Measurements from ENCODE around the gene ADCY10.
A peak's percentile ranks its signal among the peaks of the same experiment; 100 is the strongest.

The ADCY10 gene

GRCh38 chr1:167776616-167777268 is 137.2 kb downstream of the ADCY10 start:
- no peak for DNase-seq

GRCh38 chr1:167776151-167776550 is 137.8 kb downstream of the ADCY10 start:
- no peak for DNase-seq

- DNase-seq: no peak
Measured at GRCh38 chr1:167775178-167775577, 138.8 kb downstream of the ADCY10 start.

GRCh38 chr1:167774710-167775109 is 139.2 kb downstream of the ADCY10 start:
- no peak for DNase-seq

- DNase-seq: no peak
Measured at GRCh38 chr1:167773516-167773915, 140.4 kb downstream of the ADCY10 start.

GRCh38 chr1:167772436-167772835 is 141.5 kb downstream of the ADCY10 start:
- DNase-seq: no peak

GRCh38 chr1:167770127-167770526 is 143.8 kb downstream of the ADCY10 start:
- no peak for DNase-seq

GRCh38 chr1:167767761-167768160 is 146.2 kb downstream of the ADCY10 start:
- no peak for DNase-seq

- no peak for DNase-seq
Measured at GRCh38 chr1:167766538-167766937, 147.4 kb downstream of the ADCY10 start.

GRCh38 chr1:167765496-167765895 is 148.4 kb downstream of the ADCY10 start:
- no peak for DNase-seq

- no peak for DNase-seq
Measured at GRCh38 chr1:167764458-167765330, 149.2 kb downstream of the ADCY10 start.

GRCh38 chr1:167763525-167764220 is 150.3 kb downstream of the ADCY10 start:
- no peak for DNase-seq

GRCh38 chr1:167762061-167762746 is 151.7 kb downstream of the ADCY10 start:
- DNase-seq: peak; percentile 6

GRCh38 chr1:167761400-167761799 is 152.5 kb downstream of the ADCY10 start:
- no peak for DNase-seq
